ENCODE results near the gene NDC80. TPM values are rescaled to one million over a fixed set of nuclear protein-coding genes. Genes with fewer than 3 reads are reported as not detected.

The NDC80 gene
- total RNA-seq, 1 experiment from 2014 or later, result 36.0 TPM

DNA sequence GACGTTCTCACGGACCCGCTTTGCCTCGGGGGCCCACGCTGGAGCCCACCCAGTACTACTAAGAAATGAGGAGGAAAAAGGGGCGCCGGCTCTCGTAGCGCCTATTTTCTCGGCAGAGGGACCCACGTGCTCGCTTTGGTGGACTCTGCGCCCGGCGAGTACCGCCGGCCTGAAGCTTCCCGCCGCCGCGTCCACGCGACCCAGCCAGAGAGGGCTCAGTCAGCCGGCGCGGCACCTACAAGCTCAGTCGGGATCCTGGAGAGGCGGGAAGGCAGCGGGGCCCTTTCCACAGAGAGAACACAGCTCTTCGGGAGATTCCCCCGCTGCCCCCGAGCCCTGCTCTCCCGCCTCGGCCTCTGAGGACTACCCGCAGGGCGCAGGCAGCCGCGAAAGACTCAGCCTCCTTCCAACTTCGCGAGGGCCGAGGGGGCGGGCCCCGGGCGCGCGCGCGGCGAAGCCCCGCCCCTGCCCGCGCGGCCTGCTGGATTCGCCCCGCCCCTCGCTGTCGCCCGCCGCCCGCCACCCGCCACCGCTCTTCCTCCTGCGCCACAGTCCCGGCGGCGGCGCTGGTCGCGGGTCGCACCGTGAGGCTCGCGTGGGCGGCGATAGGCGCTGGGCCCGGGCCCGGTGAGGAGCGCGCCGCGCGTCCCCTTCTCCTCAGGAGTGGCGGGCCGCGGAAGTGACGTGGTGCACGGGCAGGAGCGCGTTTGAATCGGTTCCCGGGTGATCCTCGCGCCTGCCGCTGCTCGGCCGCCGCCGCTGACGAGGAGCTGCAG is 84.0 kb downstream of the NDC80 start, which contains the start of gene SMCHD1:
Gene SMCHD1, plus strand, starts transcription at position 549 of the 776 bp plus-strand sequence. CDS start 350 bp downstream, outside the sequence.
- BruUV-seq (replicated peaks), result no TSS peak
- ChIA-PET CTCF (no interaction called here), POLR2A (no interaction called here)
- DNase-seq (ENCODE audit: low read depth, low spot score) (no peak), ATAC-seq (peak; percentile 89)
- in situ Hi-C loops (cut with HindIII; ENCODE audit: low pct_unique_long_range_greater_than_20kb, low sequenced_read_pairs) (no loop called here), intact Hi-C loops (cut with micrococcal nuclease; ENCODE audit: unreplicated experiment) (no loop called here)
- H3K36me3 ChIP-seq (ENCODE audit: control insufficient read depth, insufficient read depth, low read length), result peaks cover 6% of the 10 kb centered on the region; the same call in 1 of the 2 replicates
- peak within 1 kb of the TSS; percentile 87 to 94 for H3K4me3 ChIP-seq (ENCODE audit: low read depth in 2 of 2, low read length in 2 of 2)
- peaks cover 21% of the 10 kb centered on the region for H3K4me1 ChIP-seq (ENCODE audit: control insufficient read depth, insufficient read depth, low read length)
- TF ChIP-seq POLR2AphosphoS5 (IDR thresholded peaks at IDR 0.05; ENCODE audit: low read depth, low read length), result peak; percentile 81
- TF ChIP-seq CTCF (IDR thresholded peaks at IDR 0.05), result no peak
- H3K27ac ChIP-seq (ENCODE audit: low read length), result peak within 1 kb of the TSS; percentile 89
- H3K27me3 ChIP-seq (ENCODE audit: control insufficient read depth, insufficient read depth, low read length), result no peaks in the 10 kb centered on the region
- no peaks in the 10 kb centered on the region for H3K9me3 ChIP-seq (ENCODE audit: control insufficient read depth, insufficient read depth, low read depth, low read length)

DNA sequence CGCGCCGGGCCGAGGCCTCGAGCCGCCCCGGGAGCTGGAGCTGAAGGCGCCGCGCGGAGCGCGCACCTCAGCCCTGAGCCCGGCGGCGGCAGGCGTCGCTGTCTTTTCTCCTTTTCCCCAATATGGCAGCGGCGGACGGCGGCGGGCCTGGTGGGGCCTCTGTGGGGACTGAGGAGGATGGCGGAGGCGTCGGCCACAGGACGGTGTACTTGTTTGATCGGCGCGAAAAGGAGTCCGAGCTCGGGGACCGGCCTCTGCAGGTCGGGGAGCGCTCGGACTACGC is 84.5 kb downstream of the NDC80 start:
- CTCF ChIA-PET, result no interaction called here
- Histone ChIP-seq H3K4me1 (ENCODE audit: control insufficient read depth, insufficient read depth, low read length) (peaks cover 21% of the 10 kb centered on the region), H3K4me3 (ENCODE audit: low read depth in 2 of 2, low read length in 2 of 2) (peak overlapping the region; percentile 87 to 94), H3K27me3 (ENCODE audit: control insufficient read depth, insufficient read depth, low read length) (no peaks in the 10 kb centered on the region), H3K27ac (ENCODE audit: low read length) (peak overlapping the region; percentile 83), H3K9me3 (ENCODE audit: control insufficient read depth, insufficient read depth, low read depth, low read length) (no peaks in the 10 kb centered on the region), H3K36me3 (ENCODE audit: control insufficient read depth, insufficient read depth, low read length) (peaks cover 6% of the 10 kb centered on the region; the same call in 1 of the 2 replicates)
- DNase-seq (ENCODE audit: low read depth, low spot score), result no peak
- ATAC-seq, result peak; percentile 57
- intact Hi-C loops (cut with micrococcal nuclease; ENCODE audit: unreplicated experiment) (no loop called here), in situ Hi-C loops (cut with HindIII; ENCODE audit: low pct_unique_long_range_greater_than_20kb, low sequenced_read_pairs) (no loop called here)
- POLR2A ChIA-PET, result interaction anchor here (0.6 kb wide), 1 partner anchor 496 kb away, joined by 3 read pairs; no protein-coding TSS in a partner anchor
- TF ChIP-seq, protein P1, sequence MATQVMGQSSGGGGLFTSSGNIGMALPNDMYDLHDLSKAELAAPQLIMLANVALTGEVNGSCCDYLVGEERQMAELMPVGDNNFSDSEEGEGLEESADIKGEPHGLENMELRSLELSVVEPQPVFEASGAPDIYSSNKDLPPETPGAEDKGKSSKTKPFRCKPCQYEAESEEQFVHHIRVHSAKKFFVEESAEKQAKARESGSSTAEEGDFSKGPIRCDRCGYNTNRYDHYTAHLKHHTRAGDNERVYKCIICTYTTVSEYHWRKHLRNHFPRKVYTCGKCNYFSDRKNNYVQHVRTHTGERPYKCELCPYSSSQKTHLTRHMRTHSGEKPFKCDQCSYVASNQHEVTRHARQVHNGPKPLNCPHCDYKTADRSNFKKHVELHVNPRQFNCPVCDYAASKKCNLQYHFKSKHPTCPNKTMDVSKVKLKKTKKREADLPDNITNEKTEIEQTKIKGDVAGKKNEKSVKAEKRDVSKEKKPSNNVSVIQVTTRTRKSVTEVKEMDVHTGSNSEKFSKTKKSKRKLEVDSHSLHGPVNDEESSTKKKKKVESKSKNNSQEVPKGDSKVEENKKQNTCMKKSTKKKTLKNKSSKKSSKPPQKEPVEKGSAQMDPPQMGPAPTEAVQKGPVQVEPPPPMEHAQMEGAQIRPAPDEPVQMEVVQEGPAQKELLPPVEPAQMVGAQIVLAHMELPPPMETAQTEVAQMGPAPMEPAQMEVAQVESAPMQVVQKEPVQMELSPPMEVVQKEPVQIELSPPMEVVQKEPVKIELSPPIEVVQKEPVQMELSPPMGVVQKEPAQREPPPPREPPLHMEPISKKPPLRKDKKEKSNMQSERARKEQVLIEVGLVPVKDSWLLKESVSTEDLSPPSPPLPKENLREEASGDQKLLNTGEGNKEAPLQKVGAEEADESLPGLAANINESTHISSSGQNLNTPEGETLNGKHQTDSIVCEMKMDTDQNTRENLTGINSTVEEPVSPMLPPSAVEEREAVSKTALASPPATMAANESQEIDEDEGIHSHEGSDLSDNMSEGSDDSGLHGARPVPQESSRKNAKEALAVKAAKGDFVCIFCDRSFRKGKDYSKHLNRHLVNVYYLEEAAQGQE (IDR thresholded peaks at IDR 0.05; ENCODE audit: insufficient read depth in 1 of 2, low read depth in 2 of 2, low read length in 1 of 2), result no peak
- TF ChIP-seq TCF7L2 (IDR thresholded peaks at IDR 0.05; ENCODE audit: low read depth, low read length) (no peak), CTCF (IDR thresholded peaks at IDR 0.05) (no peak)
- no TSS peak for BruUV-seq (replicated peaks)

Measured in Panc1 (cell line).